Activated B cell treated with CpG ODN at 0.5 μM for 24 hours (primary cell): Measurements from ENCODE around the gene DYNC2H1. TPM values are rescaled to one million over a fixed set of nuclear protein-coding genes. Genes with fewer than 3 reads are reported as not detected.

Experiments used
- ATAC-seq: fragments of 200-7000 bp; cut with Tn5 transposase; one replicate; pipeline ENCODE4 v1.10.0; 2021; ENCODE audit warnings: low read depth, mild to moderate bottlenecking, moderate library complexity
- CTCF ChIA-PET: fragments of 350-600 bp; sonication (Branson Sonifier 250); formaldehyde crosslinking; loops from one replicate; lab custom pipeline; 2021; ENCODE audit warnings: antibody characterized with exemption; lab: Charles Lee
- POLR2A ChIA-PET: fragments of 350-600 bp; sonication (Branson Sonifier 250); formaldehyde crosslinking; loops from one replicate; lab custom pipeline; 2021; ENCODE audit warnings: antibody characterized with exemption; lab: Charles Lee
- DNase-seq: peaks from one replicate; pipeline ENCODE4 v3.0.0; 2022
- H3K27ac Mint-ChIP-seq: one replicate; pipeline ENCODE4 v1.8.0; 2020; ENCODE audit warnings: mixed read lengths
- H3K27me3 Mint-ChIP-seq: one replicate; pipeline ENCODE4 v1.8.0; 2021; ENCODE audit warnings: mixed read lengths
- H3K36me3 Mint-ChIP-seq: one replicate; pipeline ENCODE4 v1.8.0; 2021; ENCODE audit warnings: low read depth, mixed read lengths
- H3K4me1 Mint-ChIP-seq: one replicate; pipeline ENCODE4 v1.8.0; 2021; ENCODE audit warnings: mixed read lengths
- H3K4me3 Mint-ChIP-seq: one replicate; pipeline ENCODE4 v1.8.0; 2020; ENCODE audit warnings: mild to moderate bottlenecking, mixed read lengths
- H3K9me3 Mint-ChIP-seq: one replicate; pipeline ENCODE4 v1.8.0; 2020; ENCODE audit warnings: mixed read lengths
- CTCF ChIP-seq: fragments of 200-600 bp; IDR thresholded peaks from one replicate; pipeline ENCODE4 v1.8.0; 2022; ENCODE audit warnings: antibody characterized with exemption, mild to moderate bottlenecking
- intact Hi-C: fragments of 100-400 bp; cut with micrococcal nuclease; formaldehyde crosslinking; loops from one replicate; pipeline ENCODE4 v1.15.1; 2024
- total RNA-seq: library from RNA; stranded (reverse); gene quantifications from 2 replicates; pipeline ENCODE4 v1.2.3, GENCODE V29; 2022

Gene DYNC2H1
- total RNA-seq, 1 donor from 2014 or later: 3.2 TPM

- Mint-ChIP-seq H3K4me3 (no peak overlapping the region), H3K27ac (no peak overlapping the region), H3K27me3 (no peaks in the 10 kb centered on the region), H3K4me1 (no peaks in the 10 kb centered on the region), H3K9me3 (no peaks in the 10 kb centered on the region), H3K36me3 (no peaks in the 10 kb centered on the region)
- no peak for TF ChIP-seq CTCF
- no peak for DNase-seq
- POLR2A ChIA-PET: no interaction called here
- CTCF ChIA-PET: no interaction called here
- ATAC-seq: no peak
- intact Hi-C loops: no loop called here
Measured at GRCh38 chr11:103486604-103487003, 377.4 kb downstream of the DYNC2H1 start.

- ATAC-seq (no peak), DNase-seq (no peak)
- Mint-ChIP-seq H3K27ac (no peak overlapping the region), H3K36me3 (no peaks in the 10 kb centered on the region), H3K4me3 (no peak overlapping the region), H3K9me3 (no peaks in the 10 kb centered on the region), H3K27me3 (no peaks in the 10 kb centered on the region), H3K4me1 (no peaks in the 10 kb centered on the region)
- ChIA-PET POLR2A (no interaction called here), CTCF (no interaction called here)
- intact Hi-C loops: no loop called here
- no peak for TF ChIP-seq CTCF
Measured at GRCh38 chr11:103487113-103487512, 377.9 kb downstream of the DYNC2H1 start.

GRCh38 chr11:103488031-103488461 is 378.8 kb downstream of the DYNC2H1 start:
- H3K27ac Mint-ChIP-seq: no peak overlapping the region
- TF ChIP-seq CTCF: no peak
- POLR2A ChIA-PET: no interaction called here
- no peaks in the 10 kb centered on the region for H3K36me3 Mint-ChIP-seq
- H3K9me3 Mint-ChIP-seq: no peaks in the 10 kb centered on the region
- H3K4me1 Mint-ChIP-seq: no peaks in the 10 kb centered on the region
- H3K27me3 Mint-ChIP-seq: no peaks in the 10 kb centered on the region
- intact Hi-C loops: no loop called here
- CTCF ChIA-PET: no interaction called here
- DNase-seq: no peak
- H3K4me3 Mint-ChIP-seq: no peak overlapping the region
- ATAC-seq: no peak

- DNase-seq (no peak), ATAC-seq (no peak)
- ChIA-PET POLR2A (no interaction called here), CTCF (no interaction called here)
- no peak overlapping the region for H3K27ac Mint-ChIP-seq
- no peak for TF ChIP-seq CTCF
- intact Hi-C loops: no loop called here
- H3K4me3 Mint-ChIP-seq: no peak overlapping the region
- no peaks in the 10 kb centered on the region for H3K36me3 Mint-ChIP-seq
- no peaks in the 10 kb centered on the region for H3K4me1 Mint-ChIP-seq
- H3K9me3 Mint-ChIP-seq: no peaks in the 10 kb centered on the region
- no peaks in the 10 kb centered on the region for H3K27me3 Mint-ChIP-seq
Measured at GRCh38 chr11:103488579-103488978, 379.4 kb downstream of the DYNC2H1 start.

GRCh38 chr11:103491777-103492176 is 382.6 kb downstream of the DYNC2H1 start:
- Mint-ChIP-seq H3K4me1 (no peaks in the 10 kb centered on the region), H3K27me3 (peaks cover 2% of the 10 kb centered on the region), H3K36me3 (no peaks in the 10 kb centered on the region), H3K27ac (no peak overlapping the region), H3K9me3 (no peaks in the 10 kb centered on the region), H3K4me3 (no peak overlapping the region)
- intact Hi-C loops: no loop called here
- no peak for TF ChIP-seq CTCF
- no peak for ATAC-seq
- CTCF ChIA-PET: no interaction called here
- POLR2A ChIA-PET: no interaction called here
- DNase-seq: no peak
